HG02885 (cell line): ENCODE data around the gene DEPDC5.

Experiments
- ATAC-seq: cut with Tn5 transposase; IDR thresholded peaks from one replicate; pipeline ENCODE4 v1.9.1; 2021; ENCODE audit warnings: mild to moderate bottlenecking; ENCODE audit not compliant: unreplicated experiment, poor library complexity

DEPDC5 gene

DNA sequence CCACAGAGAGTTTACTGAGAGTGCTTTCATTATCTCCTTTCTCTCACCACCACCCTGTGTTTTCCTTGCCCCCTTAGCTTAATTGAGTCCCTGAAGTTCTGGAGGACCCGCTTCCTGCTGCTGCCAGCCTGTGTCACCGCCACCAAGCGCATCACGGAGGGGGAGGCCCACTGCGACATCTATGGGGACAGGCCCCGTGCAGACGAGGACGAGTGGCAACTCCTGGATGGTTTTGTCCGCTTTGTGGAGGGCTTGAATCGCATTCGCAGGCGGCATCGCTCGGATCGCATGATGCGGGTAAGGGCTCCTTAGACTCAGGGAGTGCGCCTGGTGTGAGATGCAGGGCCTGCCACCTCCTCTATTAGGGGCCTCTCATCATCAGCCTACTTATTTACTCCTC is 91.1 kb downstream of the DEPDC5 start:
- no peak for ATAC-seq

GRCh38 chr22:31846161-31847115 is 92.6 kb downstream of the DEPDC5 start:
- ATAC-seq = no peak

GRCh38 chr22:31848411-31848810 is 94.6 kb downstream of the DEPDC5 start:
- no peak for ATAC-seq

DNA sequence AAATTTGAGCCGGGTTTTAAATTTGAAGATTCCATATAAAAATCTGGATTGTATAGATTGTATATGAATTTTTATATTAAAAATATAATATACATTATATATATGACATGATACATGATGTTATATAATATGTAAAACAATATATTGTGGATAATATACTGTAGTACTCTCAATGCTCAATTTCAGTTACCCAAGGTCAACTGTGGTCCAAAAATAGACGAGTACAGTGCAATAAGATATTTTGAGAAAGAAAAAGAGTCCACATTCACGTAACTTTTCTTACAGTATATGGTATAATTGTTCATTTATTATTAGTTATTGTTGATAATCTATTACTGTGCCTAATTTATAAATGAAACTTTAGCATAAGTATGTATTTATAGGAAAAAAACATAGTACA is 96.3 kb downstream of the DEPDC5 start:
- ATAC-seq = no peak

DNA sequence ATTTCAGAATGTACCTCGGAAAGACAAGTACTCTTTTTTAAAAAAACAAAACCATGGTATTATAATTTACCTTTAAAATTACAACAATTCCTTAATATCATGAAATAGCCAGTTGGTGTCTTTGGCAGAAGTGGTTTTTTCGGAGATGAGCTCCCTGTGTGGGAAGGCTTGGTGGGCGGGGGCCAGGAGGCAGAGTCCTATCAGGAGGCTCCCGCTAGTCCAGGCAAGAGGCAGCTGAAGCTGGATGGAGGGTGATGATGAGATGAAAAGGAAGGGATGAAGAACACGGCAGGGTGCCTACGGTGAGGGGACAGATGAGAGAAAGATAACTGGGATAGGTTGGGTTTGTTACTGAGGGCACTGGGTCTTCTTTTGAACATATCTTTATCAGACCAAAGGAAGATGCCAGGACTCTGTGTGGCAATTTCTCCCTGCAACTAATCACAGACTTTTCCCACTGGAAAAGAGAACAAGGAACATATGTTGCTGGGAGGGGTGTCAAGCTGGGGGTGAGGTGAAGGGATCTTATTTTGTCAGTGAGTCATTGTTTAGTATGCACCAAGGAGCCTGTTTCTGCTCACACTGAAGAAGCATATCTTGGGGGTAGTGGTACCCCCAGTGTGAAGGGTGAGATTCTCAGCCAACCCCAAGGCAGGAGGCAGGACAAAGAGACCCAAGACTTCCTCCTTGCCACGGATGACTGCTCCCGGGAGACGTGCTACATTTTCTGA is 99.0 kb downstream of the DEPDC5 start:
- no peak for ATAC-seq

- no peak for ATAC-seq
These were observed 100.1 kb downstream of the DEPDC5 start for GRCh38 chr22:31853736-31854495.

GRCh38 chr22:31857247-31857646 is 103.4 kb downstream of the DEPDC5 start:
- no peak for ATAC-seq

GRCh38 chr22:31861226-31861840 is 107.5 kb downstream of the DEPDC5 start:
- no peak for ATAC-seq

DNA sequence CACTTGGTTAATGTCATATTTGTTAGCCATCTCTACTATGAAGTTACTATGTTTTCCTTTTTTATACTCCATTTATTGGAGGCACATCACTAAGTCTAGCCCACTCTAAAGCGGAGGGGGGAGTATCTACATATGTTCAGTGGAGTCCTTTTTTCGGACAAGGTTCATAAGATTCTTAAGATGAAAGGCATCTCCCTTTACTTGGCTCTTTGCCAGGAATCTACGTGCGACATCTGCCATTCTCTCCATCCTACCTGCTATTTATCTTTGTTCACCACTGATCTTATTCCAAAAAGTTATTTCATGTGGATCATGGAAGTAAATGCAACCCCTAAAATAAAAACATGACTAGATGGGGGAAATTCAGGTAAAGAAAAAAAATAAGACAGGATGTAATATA is 113.1 kb downstream of the DEPDC5 start:
- ATAC-seq = no peak

DNA sequence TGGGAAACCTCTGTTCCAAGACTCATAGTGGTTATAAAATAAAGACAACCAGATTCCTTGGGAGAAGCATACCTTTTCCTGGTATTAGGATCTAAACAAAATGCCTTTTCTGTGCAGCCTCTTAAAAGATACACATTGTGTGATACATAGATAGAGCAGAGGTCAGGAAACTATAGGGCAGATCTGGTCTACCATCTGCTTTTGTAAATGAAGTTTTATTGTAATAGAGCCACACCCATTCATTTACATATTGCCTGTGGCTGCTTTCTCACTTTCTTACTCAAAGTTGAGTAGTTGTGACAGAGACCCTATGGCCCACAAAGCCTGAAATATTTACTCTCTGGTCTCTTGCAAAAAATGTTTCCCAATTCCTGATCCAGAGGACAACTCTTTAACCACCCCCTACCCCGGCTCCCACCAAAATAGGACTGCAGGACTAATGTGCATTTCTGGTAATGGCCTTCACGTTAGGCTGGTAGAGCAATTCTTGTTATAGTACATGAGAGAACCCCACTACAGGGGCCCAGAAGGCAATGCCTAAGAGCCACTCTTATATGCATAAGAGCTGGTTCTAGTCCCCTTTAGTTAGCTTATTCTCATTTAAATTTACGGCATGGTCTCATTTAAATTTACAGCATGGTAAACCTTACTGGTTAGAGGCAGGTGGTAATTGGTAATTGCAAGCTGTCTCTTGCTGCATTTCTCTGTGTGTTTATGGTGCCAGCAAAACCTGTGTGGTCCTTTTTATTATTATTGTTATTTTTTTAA is 113.8 kb downstream of the DEPDC5 start:
- ATAC-seq = no peak

GRCh38 chr22:31869739-31870138 is 115.9 kb downstream of the DEPDC5 start:
- ATAC-seq = no peak

DNA sequence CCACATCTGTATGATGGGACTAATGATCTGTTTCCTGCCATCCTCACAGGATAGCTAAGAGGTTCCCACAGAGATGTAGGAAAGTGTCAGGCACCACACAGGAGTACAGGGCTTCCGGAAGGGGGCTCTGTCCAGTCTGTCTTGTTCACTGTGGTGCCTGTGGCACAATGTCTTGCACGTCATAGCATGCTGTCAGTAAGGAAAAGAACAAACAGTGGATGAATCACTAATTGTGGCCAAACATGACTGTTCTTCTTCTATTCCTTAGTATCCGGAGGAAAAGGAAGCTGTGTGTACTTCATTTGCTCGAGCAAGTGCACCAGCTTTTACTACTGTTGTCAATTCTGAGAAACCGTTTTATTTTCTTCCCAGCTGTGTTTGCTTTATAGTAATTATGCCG is 117.1 kb downstream of the DEPDC5 start:
- ATAC-seq = no peak

GRCh38 chr22:31871480-31871879 is 117.7 kb downstream of the DEPDC5 start:
- no peak for ATAC-seq

DNA sequence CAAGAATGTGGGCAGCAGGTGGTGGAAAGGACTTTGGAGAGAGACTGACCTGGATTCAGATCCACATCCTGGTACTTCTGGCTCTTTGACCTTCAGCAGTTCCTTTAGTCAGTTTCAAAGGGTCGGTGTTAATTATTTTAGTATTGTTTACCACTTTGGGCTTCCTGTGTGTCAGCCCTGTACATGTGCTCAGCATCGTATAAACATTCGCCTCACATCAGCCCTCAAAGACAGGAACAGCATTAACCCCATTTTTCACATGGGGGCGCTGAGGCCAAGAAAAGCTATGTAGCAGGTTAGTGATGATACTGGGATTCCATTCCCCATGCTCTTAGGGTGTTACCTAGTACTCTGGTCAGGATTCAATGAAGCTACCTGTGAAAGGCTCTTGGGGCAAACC is 118.4 kb downstream of the DEPDC5 start:
- ATAC-seq = no peak

DNA sequence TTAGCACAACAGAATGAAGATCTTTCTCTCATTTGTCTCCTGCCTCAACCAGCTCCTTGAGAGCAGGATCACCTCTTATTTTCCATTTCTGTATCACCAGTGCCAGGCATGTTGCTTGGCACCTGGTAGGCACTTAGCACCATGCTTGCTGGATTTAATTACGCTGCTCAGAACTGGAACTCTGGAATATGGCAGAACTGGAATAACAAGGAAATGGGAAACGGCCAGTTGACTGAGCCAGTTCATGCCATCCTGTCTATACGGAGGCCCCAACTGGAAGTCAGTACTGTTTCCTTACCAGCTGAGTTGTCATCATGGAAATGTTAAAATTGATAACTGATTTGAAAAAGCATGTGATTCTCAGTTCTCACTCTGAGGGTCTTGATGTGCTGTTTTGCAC is 121.0 kb downstream of the DEPDC5 start:
- ATAC-seq = no peak

DNA sequence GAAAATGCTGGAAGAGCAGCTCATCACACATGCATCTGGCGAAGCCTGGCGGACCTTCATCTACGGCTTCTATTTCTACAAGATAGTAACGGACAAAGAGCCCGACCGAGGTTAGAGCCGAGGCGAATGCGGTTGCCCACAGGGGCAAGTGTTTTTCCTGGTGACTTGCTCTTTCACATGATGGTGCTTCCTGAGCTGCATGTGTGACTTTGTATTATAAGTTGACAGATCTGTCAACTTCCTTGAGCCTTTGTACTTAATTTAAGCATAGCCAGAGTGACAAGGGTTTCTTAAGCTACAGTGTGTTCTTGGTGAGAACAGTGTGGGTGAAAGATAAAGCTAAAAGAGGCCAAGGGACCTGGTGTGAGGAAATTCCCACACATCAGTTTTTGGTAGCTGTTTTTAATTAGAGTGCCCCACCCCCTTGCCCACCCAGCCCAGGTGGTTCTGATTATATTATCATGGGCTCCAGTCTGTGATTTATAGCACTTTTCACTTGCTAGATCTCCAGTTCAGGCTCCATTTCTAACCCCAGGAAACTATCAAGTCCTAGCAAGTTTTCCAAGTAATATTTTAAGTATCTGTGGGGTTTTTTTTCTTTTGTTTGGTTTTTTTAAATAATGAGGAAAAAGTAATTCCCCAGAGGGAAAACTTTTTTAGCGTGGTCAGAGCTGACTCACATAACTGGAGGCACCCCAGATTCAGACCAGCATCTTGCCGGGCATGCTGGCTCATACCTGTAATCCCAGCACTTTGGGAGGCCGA is 122.5 kb downstream of the DEPDC5 start:
- ATAC-seq = no peak

DNA sequence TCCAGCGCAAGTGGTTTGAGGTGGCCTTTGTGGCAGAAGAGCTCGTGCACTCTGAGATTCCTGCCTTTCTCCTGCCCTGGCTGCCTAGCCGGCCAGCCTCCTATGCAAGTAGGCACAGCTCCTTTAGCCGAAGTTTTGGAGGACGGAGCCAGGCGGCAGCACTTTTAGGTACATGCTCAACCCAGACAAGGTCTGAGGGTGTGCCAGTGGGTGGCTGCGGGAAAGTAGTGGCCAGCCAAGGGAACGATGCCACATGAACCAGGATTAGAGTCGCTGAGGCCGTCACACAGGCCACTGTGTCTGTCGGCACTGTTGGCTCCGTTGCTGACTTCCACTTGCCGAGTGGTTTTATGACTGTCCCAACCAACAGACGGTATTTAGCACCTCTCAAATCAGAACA is 125.8 kb downstream of the DEPDC5 start:
- ATAC-seq = no peak

DNA sequence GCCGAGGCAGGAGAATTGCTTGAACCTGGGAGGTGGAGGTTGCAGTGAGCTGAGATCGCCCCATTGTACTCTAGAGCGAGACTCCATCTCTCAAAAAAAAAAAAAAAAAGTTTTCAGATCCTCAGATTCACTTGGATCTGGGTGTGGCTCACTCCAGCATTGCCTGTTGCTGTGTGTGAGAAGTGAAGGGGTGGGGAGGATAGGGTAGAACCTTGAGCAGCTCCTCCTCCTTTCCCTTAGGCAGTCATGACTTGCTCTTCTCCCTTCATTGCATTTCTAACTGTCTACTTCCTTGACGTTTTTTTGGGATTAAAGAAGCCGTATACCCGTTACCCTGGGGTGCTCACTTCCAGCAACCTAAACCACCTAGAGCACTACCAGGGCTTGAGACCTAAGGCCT is 127.4 kb downstream of the DEPDC5 start:
- ATAC-seq = no peak

DNA sequence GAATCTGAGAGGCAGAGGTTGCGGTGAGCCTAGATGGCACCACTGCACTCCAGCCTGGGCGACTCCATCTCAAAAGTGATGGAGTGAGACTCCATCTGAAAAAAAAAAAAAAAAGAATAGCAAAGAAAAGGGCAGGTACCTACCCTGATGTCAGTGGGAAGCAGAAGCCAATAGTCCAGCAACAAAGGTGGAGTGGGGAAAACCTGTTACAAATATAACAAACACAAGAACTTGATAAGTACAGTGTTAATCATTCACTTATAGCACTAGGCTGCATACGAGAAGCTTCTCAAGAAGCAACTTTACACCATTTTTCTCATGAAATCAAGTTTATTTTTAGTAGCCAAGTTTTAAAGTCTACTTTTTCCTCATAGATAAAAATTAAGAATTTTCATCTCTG is 128.0 kb downstream of the DEPDC5 start:
- ATAC-seq = no peak
